Measurements from ENCODE around the gene NRAP.

Gene NRAP

DNA sequence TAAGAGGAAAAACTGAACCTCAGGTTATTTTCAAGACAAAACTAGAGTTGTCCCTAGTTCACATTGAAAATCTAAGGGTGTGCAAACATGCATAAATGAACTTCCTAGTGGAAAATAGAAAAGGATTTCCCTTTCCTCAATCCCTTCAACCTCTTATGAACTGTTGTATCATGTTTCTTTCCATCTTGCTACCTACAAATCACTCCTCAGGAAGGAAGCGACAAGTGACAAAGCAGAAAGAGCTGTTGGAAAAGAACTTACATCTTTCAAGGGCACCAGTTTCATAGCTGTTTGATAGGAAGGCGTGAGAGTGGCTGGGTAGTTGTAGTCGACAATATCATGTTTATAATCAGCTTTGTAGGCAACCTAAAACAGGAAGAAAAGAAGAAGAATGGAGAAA, 23.9 kb downstream of the NRAP start:
- Histone ChIP-seq H3F3A (ENCODE audit: insufficient read depth, low read length) (no peaks in the 10 kb centered on the region), H2AFZ (ENCODE audit: low read length) (no peak overlapping the region)

DNA sequence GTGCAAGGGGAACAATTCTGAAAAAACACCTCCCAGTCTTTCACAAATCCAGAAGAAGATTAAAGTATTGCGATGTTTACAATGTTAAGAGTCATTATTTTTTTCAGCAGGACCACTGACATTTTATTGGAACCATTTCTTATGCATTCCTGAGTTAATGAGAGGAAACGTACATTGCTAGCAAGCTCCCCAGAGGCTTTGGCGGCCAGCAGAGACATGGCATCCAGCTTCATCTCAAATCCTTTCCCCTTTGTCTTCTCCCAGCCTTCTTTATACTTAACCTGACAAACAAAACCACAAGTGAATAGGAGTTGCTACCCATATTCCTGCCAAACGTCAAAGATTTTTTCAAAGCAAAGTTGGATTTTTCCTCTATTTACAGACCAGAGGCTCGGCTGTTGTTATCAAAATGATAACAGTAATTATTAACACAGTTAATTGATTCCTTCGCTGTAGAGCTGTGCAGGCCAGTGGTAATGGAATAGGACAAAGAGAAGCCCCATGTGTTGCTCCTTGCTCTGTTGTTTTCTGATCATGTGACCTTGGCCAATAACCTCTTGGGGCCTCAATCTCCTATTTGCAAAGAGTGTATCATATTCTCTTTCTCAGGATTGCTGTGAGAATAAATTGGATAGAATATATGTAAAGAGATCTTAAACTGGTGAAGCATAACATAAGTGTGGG, 32.0 kb downstream of the NRAP start:
- H3K36me3 ChIP-seq (ENCODE audit: insufficient read depth, low read length), result no peaks in the 10 kb centered on the region
- H3K4me2 ChIP-seq (ENCODE audit: low read length), result no peak overlapping the region
- H3K9me3 ChIP-seq (ENCODE audit: low read length), result no peaks in the 10 kb centered on the region
- no peaks in the 10 kb centered on the region for H4K20me1 ChIP-seq (ENCODE audit: insufficient read depth, low read length)
- H3K27ac ChIP-seq (ENCODE audit: low read depth, low read length, poor library complexity, severe bottlenecking), result no peak overlapping the region
- TF ChIP-seq EZH2 (IDR thresholded peaks at IDR 0.05; ENCODE audit: borderline replicate concordance, low read length), result no peak
- TF ChIP-seq, protein P1, sequence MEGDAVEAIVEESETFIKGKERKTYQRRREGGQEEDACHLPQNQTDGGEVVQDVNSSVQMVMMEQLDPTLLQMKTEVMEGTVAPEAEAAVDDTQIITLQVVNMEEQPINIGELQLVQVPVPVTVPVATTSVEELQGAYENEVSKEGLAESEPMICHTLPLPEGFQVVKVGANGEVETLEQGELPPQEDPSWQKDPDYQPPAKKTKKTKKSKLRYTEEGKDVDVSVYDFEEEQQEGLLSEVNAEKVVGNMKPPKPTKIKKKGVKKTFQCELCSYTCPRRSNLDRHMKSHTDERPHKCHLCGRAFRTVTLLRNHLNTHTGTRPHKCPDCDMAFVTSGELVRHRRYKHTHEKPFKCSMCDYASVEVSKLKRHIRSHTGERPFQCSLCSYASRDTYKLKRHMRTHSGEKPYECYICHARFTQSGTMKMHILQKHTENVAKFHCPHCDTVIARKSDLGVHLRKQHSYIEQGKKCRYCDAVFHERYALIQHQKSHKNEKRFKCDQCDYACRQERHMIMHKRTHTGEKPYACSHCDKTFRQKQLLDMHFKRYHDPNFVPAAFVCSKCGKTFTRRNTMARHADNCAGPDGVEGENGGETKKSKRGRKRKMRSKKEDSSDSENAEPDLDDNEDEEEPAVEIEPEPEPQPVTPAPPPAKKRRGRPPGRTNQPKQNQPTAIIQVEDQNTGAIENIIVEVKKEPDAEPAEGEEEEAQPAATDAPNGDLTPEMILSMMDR (IDR thresholded peaks at IDR 0.05; ENCODE audit: low read length), result no peak
- no peaks in the 10 kb centered on the region for H3K9me2 ChIP-seq (ENCODE audit: low read depth, low read length)
- 0 out of 2 replicates have a peak, but pooled peaks cover 3% of the 10 kb centered on the region for H3K27me3 ChIP-seq (ENCODE audit: insufficient read depth, low read length)
- H3K4me3 ChIP-seq (ENCODE audit: low read depth, low read length, poor library complexity, severe bottlenecking), result no peak overlapping the region
- H3K4me1 ChIP-seq (ENCODE audit: insufficient read depth, low read length, severe bottlenecking), result no peaks in the 10 kb centered on the region
- H3F3A ChIP-seq (ENCODE audit: insufficient read depth, low read length), result no peaks in the 10 kb centered on the region
- no peaks in the 10 kb centered on the region for H3K79me2 ChIP-seq (ENCODE audit: insufficient read depth, low read length)
- no peak overlapping the region for H2AFZ ChIP-seq (ENCODE audit: low read length)
- no peak overlapping the region for H3K9ac ChIP-seq (ENCODE audit: low read length)

More for the DNA sequence above, 23.9 kb downstream of the NRAP start:
- Histone ChIP-seq H3K79me2 (ENCODE audit: insufficient read depth, low read length) (no peaks in the 10 kb centered on the region), H3K4me1 (ENCODE audit: insufficient read depth, low read length, severe bottlenecking) (no peaks in the 10 kb centered on the region), H3K9me3 (ENCODE audit: low read length) (no peaks in the 10 kb centered on the region), H3K9ac (ENCODE audit: low read length) (no peak overlapping the region), H3K4me2 (ENCODE audit: low read length) (no peak overlapping the region), H3K4me3 (ENCODE audit: low read depth, low read length, poor library complexity, severe bottlenecking) (no peak overlapping the region), H3K27me3 (ENCODE audit: insufficient read depth, low read length) (0 out of 2 replicates have a peak, but pooled peaks cover 3% of the 10 kb centered on the region), H4K20me1 (ENCODE audit: insufficient read depth, low read length) (no peaks in the 10 kb centered on the region), H3K36me3 (ENCODE audit: insufficient read depth, low read length) (no peaks in the 10 kb centered on the region), H3K27ac (ENCODE audit: low read depth, low read length, poor library complexity, severe bottlenecking) (no peak overlapping the region), H3K9me2 (ENCODE audit: low read depth, low read length) (no peaks in the 10 kb centered on the region)
- TF ChIP-seq EZH2 (IDR thresholded peaks at IDR 0.05; ENCODE audit: borderline replicate concordance, low read length), result no peak
- TF ChIP-seq, protein P1 (IDR thresholded peaks at IDR 0.05; ENCODE audit: low read length), result no peak

DNA sequence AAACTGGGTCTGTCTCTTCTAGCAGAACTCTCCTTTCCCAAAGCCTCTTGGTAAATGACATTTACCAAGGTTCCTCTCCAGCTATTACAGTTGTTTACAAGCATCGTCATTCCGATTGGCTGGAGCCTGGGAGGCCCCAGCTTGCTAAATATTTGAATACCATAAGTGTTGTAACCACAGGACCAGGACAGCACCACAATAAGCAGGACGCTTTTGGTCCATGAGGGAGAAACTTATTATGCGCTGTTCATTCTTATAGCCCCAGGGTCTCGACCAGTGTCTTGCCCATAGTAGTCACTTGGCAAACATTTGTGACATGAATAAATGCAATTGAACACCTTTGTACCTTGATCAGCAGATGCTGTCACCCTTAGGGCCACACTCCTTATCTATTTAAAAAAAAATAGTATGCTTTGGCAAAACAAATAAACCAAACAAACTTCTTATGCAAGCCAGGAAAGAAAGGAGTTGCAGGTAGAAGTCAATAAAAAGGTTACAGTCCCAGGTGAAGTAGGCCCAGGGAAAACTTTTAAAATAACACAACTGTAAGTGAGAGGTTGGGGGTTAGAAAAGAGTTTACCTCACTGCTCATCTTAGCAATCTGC, 32.8 kb downstream of the NRAP start:
- H3K4me2 ChIP-seq (ENCODE audit: low read length), result no peak overlapping the region
- 0 out of 2 replicates have a peak, but pooled peaks cover 3% of the 10 kb centered on the region for H3K27me3 ChIP-seq (ENCODE audit: insufficient read depth, low read length)
- H3K9me2 ChIP-seq (ENCODE audit: low read depth, low read length), result no peaks in the 10 kb centered on the region
- H3K79me2 ChIP-seq (ENCODE audit: insufficient read depth, low read length), result no peaks in the 10 kb centered on the region
- H2AFZ ChIP-seq (ENCODE audit: low read length), result no peak overlapping the region
- no peaks in the 10 kb centered on the region for H3K4me1 ChIP-seq (ENCODE audit: insufficient read depth, low read length, severe bottlenecking)
- TF ChIP-seq EZH2 (IDR thresholded peaks at IDR 0.05; ENCODE audit: borderline replicate concordance, low read length), result no peak
- TF ChIP-seq, protein P1 (IDR thresholded peaks at IDR 0.05; ENCODE audit: low read length), result no peak
- no peak overlapping the region for H3K4me3 ChIP-seq (ENCODE audit: low read depth, low read length, poor library complexity, severe bottlenecking)
- no peaks in the 10 kb centered on the region for H3K9me3 ChIP-seq (ENCODE audit: low read length)
- H3K27ac ChIP-seq (ENCODE audit: low read depth, low read length, poor library complexity, severe bottlenecking), result no peak overlapping the region
- no peaks in the 10 kb centered on the region for H3F3A ChIP-seq (ENCODE audit: insufficient read depth, low read length)
- no peak overlapping the region for H3K9ac ChIP-seq (ENCODE audit: low read length)
- no peaks in the 10 kb centered on the region for H4K20me1 ChIP-seq (ENCODE audit: insufficient read depth, low read length)
- no peaks in the 10 kb centered on the region for H3K36me3 ChIP-seq (ENCODE audit: insufficient read depth, low read length)
